ENCODE results near the gene DOCK2. TPM values are rescaled to one million over a fixed set of nuclear protein-coding genes. Genes with fewer than 3 reads are reported as not detected.
"Not testable (repeated sequence)": the region's sequence is repeated elsewhere in the genome, so short reads cannot be mapped to it uniquely, and the experiment has no call there.

DOCK2 gene
- total RNA-seq, 1 donor from 2014 or later = 4.2 TPM

GRCh38 chr5:169804861-169805260, 167.8 kb downstream of the DOCK2 start:
- no peak for DNase-seq
- intact Hi-C loops (cut with micrococcal nuclease) = no loop called here
- Histone ChIP-seq H3K4me1 (no peaks in the 10 kb centered on the region), H3K9me3 (replicated peaks) (no peaks in the 10 kb centered on the region), H3K27ac (replicated peaks) (no peak overlapping the region), H3K27me3 (ENCODE audit: low read depth) (peaks cover 37% of the 10 kb centered on the region), H3K4me3 (no peak overlapping the region), H3K36me3 (no peaks in the 10 kb centered on the region)
- TF ChIP-seq CTCF (IDR thresholded peaks at IDR 0.05; ENCODE audit: borderline replicate concordance) = no peak

GRCh38 chr5:169805527-169805934, 168.5 kb downstream of the DOCK2 start:
- no peak for DNase-seq
- intact Hi-C loops (cut with micrococcal nuclease) = no loop called here
- no peaks in the 10 kb centered on the region for H3K36me3 ChIP-seq
- H3K27me3 ChIP-seq (ENCODE audit: low read depth) = peaks cover 43% of the 10 kb centered on the region
- H3K27ac ChIP-seq (replicated peaks) = no peak overlapping the region
- H3K4me1 ChIP-seq = no peaks in the 10 kb centered on the region
- no peak overlapping the region for H3K4me3 ChIP-seq
- no peak for TF ChIP-seq CTCF (IDR thresholded peaks at IDR 0.05; ENCODE audit: borderline replicate concordance)
- no peaks in the 10 kb centered on the region for H3K9me3 ChIP-seq (replicated peaks)

- Histone ChIP-seq H3K9me3 (replicated peaks) (no peaks in the 10 kb centered on the region), H3K27me3 (ENCODE audit: low read depth) (peaks cover 45% of the 10 kb centered on the region), H3K4me3 (no peak overlapping the region), H3K4me1 (no peaks in the 10 kb centered on the region), H3K27ac (replicated peaks) (no peak overlapping the region), H3K36me3 (no peaks in the 10 kb centered on the region)
- DNase-seq = no peak
- intact Hi-C loops (cut with micrococcal nuclease) = no loop called here
- TF ChIP-seq CTCF (IDR thresholded peaks at IDR 0.05; ENCODE audit: borderline replicate concordance) = no peak
Observed at GRCh38 chr5:169805937-169806700, 169.0 kb downstream of the DOCK2 start.

GRCh38 chr5:169808118-169808581, 171.1 kb downstream of the DOCK2 start:
- intact Hi-C loops (cut with micrococcal nuclease) = no loop called here

GRCh38 chr5:169808880-169809279, 171.8 kb downstream of the DOCK2 start:
- peaks cover 61% of the 10 kb centered on the region for H3K27me3 ChIP-seq (ENCODE audit: low read depth)
- intact Hi-C loops (cut with micrococcal nuclease); H3K36me3 ChIP-seq; H3K9me3 ChIP-seq (replicated peaks); H3K4me3 ChIP-seq; H3K4me1 ChIP-seq; DNase-seq; H3K27ac ChIP-seq (replicated peaks): not testable (repeated sequence)

More at GRCh38 chr5:169808118-169808581, 171.1 kb downstream of the DOCK2 start:
- Histone ChIP-seq H3K4me1 (no peaks in the 10 kb centered on the region), H3K4me3 (no peak overlapping the region), H3K9me3 (replicated peaks) (no peaks in the 10 kb centered on the region), H3K27me3 (ENCODE audit: low read depth) (peaks cover 61% of the 10 kb centered on the region), H3K36me3 (no peaks in the 10 kb centered on the region), H3K27ac (replicated peaks) (no peak overlapping the region)
- no peak for DNase-seq
- TF ChIP-seq CTCF (IDR thresholded peaks at IDR 0.05; ENCODE audit: borderline replicate concordance) = no peak

- Histone ChIP-seq H3K9me3 (replicated peaks) (peaks cover 5% of the 10 kb centered on the region), H3K27me3 (ENCODE audit: low read depth) (peaks cover 61% of the 10 kb centered on the region), H3K36me3 (no peaks in the 10 kb centered on the region), H3K27ac (replicated peaks) (no peak overlapping the region), H3K4me1 (no peaks in the 10 kb centered on the region), H3K4me3 (no peak overlapping the region)
- DNase-seq = no peak
- no peak for TF ChIP-seq CTCF (IDR thresholded peaks at IDR 0.05; ENCODE audit: borderline replicate concordance)
- intact Hi-C loops (cut with micrococcal nuclease) = no loop called here
Observed at GRCh38 chr5:169809281-169809680, 172.2 kb downstream of the DOCK2 start.

All from left ventricle myocardium inferior (tissue), 1 donor.